22Rv1 (cell line): Measurements from ENCODE around the gene NEU2.
"Not testable (repeated sequence)": the region's sequence is repeated elsewhere in the genome, so short reads cannot be mapped to it uniquely, and the experiment has no call there.

Experiments used
- H3K27ac ChIP-seq: fragments of 450-650 bp; 2 replicates; pipeline ENCODE4 v1.5.1; 2017
- CTCF ChIP-seq: fragments of 450-650 bp; IDR thresholded peaks from 2 replicates; pipeline ENCODE4 v1.5.1; 2017; ENCODE audit warnings: mild to moderate bottlenecking
- ZFX ChIP-seq: fragments of 450-650 bp; IDR thresholded peaks from 2 replicates; pipeline ENCODE4 v1.6.1; 2017; ENCODE audit warnings: antibody characterized with exemption, borderline replicate concordance

The NEU2 gene

GRCh38 chr2:233011702-233012131 is 20.8 kb upstream of the NEU2 start:
- TF ChIP-seq CTCF = no peak
- no peak for TF ChIP-seq ZFX
- no peak overlapping the region for H3K27ac ChIP-seq

- no peak overlapping the region for H3K27ac ChIP-seq
- TF ChIP-seq CTCF = no peak
- TF ChIP-seq ZFX = no peak
These were observed 20.0 kb upstream of the NEU2 start for GRCh38 chr2:233012301-233012971.

GRCh38 chr2:233013027-233013461 is 19.4 kb upstream of the NEU2 start, which contains the start of gene NGEF:
NGEF (minus strand) TSS chr2:233013256; CDS start chr2:232974890, 38,366 bp downstream.
- TF ChIP-seq ZFX (no peak), CTCF (no peak)
- no peak within 1 kb of the TSS for H3K27ac ChIP-seq

- no peak for TF ChIP-seq ZFX
- no peak for TF ChIP-seq CTCF
- H3K27ac ChIP-seq = no peak overlapping the region
These were observed 18.8 kb upstream of the NEU2 start for GRCh38 chr2:233013650-233014049.

- H3K27ac ChIP-seq = no peak overlapping the region
- TF ChIP-seq ZFX (no peak), CTCF (no peak)
These were observed 17.3 kb upstream of the NEU2 start for GRCh38 chr2:233015019-233015645.

- no peak overlapping the region for H3K27ac ChIP-seq
- TF ChIP-seq CTCF (no peak), ZFX (no peak)
These were observed 14.5 kb upstream of the NEU2 start for GRCh38 chr2:233017947-233018346.

GRCh38 chr2:233019610-233020009 is 12.9 kb upstream of the NEU2 start:
- not testable (repeated sequence) for H3K27ac ChIP-seq
